Right lobe of liver (tissue), 6 donors: ENCODE data around the gene MORC2. TPM values are rescaled to one million over a fixed set of nuclear protein-coding genes. Genes with fewer than 3 reads are reported as not detected.

Experiments
- ATAC-seq, 4 donors: fragments of 200-7000 bp; cut with Tn5 transposase; one replicate each; pipeline ENCODE4 v1.9.1; 2020; ENCODE audit warnings: mild to moderate bottlenecking in 4 of 4, moderate library complexity in 4 of 4
- DNase-seq, 3 donors: peaks; one replicate each; pipeline ENCODE4 v3.0.0-alpha.2; 2020
- H3K27ac ChIP-seq, 3 donors: fragments of 200-600 bp; one replicate each; pipeline ENCODE4 v1.8.0; 2022
- H3K27me3 ChIP-seq, 2 donors: fragments of 200-600 bp; one replicate each; pipeline ENCODE4 v1.8.0; 2022
- H3K36me3 ChIP-seq, 4 donors: fragments of 200-600 bp; sonication (generic) in 1 of 4; one replicate each; pipeline versions ENCODE4 v1.5.1 to v1.8.0; 2017 to 2022; ENCODE audit warnings: control low read depth in 1 of 4
- H3K4me1 ChIP-seq, 4 donors: fragments of 200-600 bp; sonication (generic) in 1 of 4; one replicate each; pipeline versions ENCODE4 v1.5.1 to v1.8.0; 2017 to 2022; ENCODE audit warnings: control low read depth in 1 of 4
- H3K4me3 ChIP-seq, 3 donors: fragments of 200-600 bp; one replicate each; pipeline ENCODE4 v1.8.0; 2022
- H3K9me3 ChIP-seq, 4 donors: fragments of 200-600 bp; sonication (generic) in 1 of 4; one replicate each; pipeline versions ENCODE4 v1.5.1 to v1.8.0; 2017 to 2022; ENCODE audit warnings: control low read depth in 1 of 4
- POLR2A ChIP-seq: fragments of 450-650 bp; IDR thresholded peaks from one replicate; pipeline ENCODE4 v1.6.1; 2017; ENCODE audit warnings: antibody characterized with exemption, mild to moderate bottlenecking
- WGBS: methylation state at CpG from one replicate; pipeline ENCODE4 v1.1.6; 2018; ENCODE audit warnings: low coverage, low lambda C conversion rate; ENCODE audit not compliant: insufficient coverage; ENCODE audit errors: missing lambda C conversion rate; 5-methylcytosine and 5-hydroxymethylcytosine counted together
- intact Hi-C, 2 donors: fragments of 100-400 bp; cut with DNase I; formaldehyde crosslinking; loops; one replicate each; pipeline versions ENCODE4 v1.11.2 to v1.14.1; 2022
- total RNA-seq, 6 experiments: library from RNA; depleted of rRNA in 2 of 6; stranded (reverse); fragments of >200 nt in 2 of 6; fragmentation: NEBNext Ultra II Directional in 3 of 6; extraction: Animal tissue kit (Norgen Biotek cat#: 25700) in 3 of 6; gene quantifications; one replicate each; pipeline versions ENCODE4 v1.1.0 to v1.2.4, GENCODE V29; 2016 to 2023
- TF ChIP-seq, protein P1 (sequence below), 4 donors: fragments of 200-600 bp in 3 of 4; fragments of 450-650 bp in 1 of 4; IDR thresholded peaks; one replicate each; pipeline versions ENCODE4 v1.5.1 to v1.8.0; 2016 to 2022; ENCODE audit warnings: antibody characterized with exemption in 4 of 4, mild to moderate bottlenecking in 2 of 4
- donor health status: DM: no; HTN: yes; CAD: no.
- donor health status: DM: no; HTN: no; CAD: no.
- donor health status: DM: no; HTN: no; CAD: no.
- donor health status: DM: no; HTN: yes; CAD: no.
- donor health status: DM: no; HTN: yes; CAD: no.

The MORC2 gene
- total RNA-seq, 6 experiments from 2014 or later = 7.0 to 15.6 (median 10.8) TPM

DNA sequence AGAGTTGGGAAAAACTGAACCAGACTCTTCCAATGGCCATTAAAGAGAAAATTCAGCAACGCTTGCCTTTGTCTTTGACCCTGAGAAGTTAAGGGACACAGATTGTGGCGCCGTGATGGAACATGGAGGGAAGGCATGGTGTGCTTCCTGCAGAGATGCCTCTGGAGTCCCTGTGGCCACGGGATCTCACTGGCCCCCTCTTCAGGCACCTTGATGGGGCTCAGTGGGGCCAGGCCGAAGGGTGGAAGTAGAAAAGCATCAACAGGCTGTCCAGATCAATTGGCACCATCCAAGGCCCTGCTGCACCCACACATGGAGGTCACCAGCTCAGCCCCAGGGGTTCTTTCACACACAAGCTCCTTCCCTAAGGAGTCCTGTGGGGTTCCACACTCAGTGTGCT, 42.9 kb downstream of the MORC2 start:
- H3K9me3 ChIP-seq = no peaks in the 10 kb centered on the region
- DNase-seq = peak in 1 of 3 donors; percentile 31
- H3K27me3 ChIP-seq = no peaks in the 10 kb centered on the region
- WGBS = 80% methylated on average over 1 of the region's 5 CpGs
- TF ChIP-seq, protein P1, sequence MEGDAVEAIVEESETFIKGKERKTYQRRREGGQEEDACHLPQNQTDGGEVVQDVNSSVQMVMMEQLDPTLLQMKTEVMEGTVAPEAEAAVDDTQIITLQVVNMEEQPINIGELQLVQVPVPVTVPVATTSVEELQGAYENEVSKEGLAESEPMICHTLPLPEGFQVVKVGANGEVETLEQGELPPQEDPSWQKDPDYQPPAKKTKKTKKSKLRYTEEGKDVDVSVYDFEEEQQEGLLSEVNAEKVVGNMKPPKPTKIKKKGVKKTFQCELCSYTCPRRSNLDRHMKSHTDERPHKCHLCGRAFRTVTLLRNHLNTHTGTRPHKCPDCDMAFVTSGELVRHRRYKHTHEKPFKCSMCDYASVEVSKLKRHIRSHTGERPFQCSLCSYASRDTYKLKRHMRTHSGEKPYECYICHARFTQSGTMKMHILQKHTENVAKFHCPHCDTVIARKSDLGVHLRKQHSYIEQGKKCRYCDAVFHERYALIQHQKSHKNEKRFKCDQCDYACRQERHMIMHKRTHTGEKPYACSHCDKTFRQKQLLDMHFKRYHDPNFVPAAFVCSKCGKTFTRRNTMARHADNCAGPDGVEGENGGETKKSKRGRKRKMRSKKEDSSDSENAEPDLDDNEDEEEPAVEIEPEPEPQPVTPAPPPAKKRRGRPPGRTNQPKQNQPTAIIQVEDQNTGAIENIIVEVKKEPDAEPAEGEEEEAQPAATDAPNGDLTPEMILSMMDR (IDR thresholded peaks at IDR 0.05) = no peak
- TF ChIP-seq POLR2A = no peak
- intact Hi-C loops = loop anchor here (10.0 kb wide), 2 partner anchors 161 to 301 kb away; no protein-coding TSS in a partner anchor
- no peak overlapping the region for H3K4me3 ChIP-seq
- peaks cover 0 to 39% (median 11%) of the 10 kb centered on the region in 4 donors for H3K36me3 ChIP-seq
- peaks cover 0 to 3% (median 0%) of the 10 kb centered on the region in 4 donors for H3K4me1 ChIP-seq
- no peak for ATAC-seq
- no peak overlapping the region for H3K27ac ChIP-seq

DNA sequence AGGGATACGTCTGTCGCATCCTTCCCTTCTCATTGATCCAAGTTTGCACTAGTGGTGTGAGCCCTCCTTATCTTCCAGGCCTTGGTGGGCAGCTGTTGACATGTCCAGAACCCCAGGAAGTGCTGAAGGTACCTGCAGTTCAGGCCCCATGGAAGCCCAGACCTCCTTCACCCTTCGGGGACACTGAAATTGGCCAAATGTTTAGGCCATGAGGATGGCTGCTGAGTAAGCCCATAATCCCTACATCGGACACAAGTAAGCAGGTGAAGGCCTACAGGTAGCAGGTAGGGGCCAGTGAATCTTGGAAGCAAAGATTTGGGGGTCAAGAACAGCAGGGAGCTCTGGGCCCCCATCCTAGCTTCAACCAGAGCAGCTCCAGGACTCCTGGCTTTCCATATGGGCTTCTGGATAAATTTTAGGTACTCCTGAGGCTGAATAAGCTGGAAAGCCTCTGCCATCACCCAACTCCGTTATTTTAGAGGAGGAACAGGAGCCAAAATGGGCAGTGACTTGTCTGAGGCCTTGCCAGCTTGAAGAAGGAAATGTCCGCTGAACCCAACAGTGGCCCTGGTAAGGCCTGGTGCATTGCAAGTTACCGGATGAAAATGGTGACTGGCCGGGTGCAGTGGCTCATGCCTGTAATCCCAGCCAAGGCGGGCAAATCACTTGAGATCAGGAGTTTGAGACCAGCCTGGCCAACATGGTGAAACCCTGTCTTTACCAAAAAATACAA, 45.2 kb downstream of the MORC2 start:
- ATAC-seq = no peak

DNA sequence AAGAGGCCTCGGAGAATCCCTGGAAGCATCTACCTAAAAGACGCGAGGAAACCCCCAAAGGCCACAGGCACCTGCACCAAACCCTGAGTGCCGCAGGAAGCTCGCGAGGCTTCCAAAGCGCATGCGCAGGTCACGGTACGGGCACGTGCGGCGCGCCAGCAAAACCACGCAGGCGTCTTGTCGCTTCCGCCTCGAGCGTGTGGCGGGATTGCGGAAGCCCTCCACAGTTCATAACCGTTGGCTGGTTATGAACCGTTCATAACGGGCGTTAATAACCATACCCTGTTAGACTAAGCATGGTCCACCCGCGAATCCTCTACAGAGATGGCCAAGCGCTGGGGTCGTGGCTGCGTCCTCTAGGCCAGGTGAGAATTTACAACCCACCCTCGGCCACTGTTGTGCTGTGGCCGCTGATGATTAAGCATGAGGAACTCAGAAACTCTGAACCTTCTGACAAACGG, 46.4 kb downstream of the MORC2 start:
- Histone ChIP-seq H3K4me1 (peaks cover 0 to 3% (median 0%) of the 10 kb centered on the region in 4 donors), H3K4me3 (peak overlapping the region; percentile 33 to 48 (median 42)), H3K27ac (peak overlapping the region in 2 of 3 donors; percentile 27 to 29), H3K36me3 (peaks cover 0 to 7% (median 3%) of the 10 kb centered on the region in 4 donors), H3K9me3 (no peaks in the 10 kb centered on the region), H3K27me3 (no peaks in the 10 kb centered on the region)
- ATAC-seq (peak; percentile 52 to 77 (median 66)), DNase-seq (peak; percentile 69 to 85 (median 77))
- no peak for TF ChIP-seq POLR2A
- TF ChIP-seq, protein P1 (IDR thresholded peaks at IDR 0.05) = no peak
- WGBS = 54% methylated on average over 7 of the region's 34 CpGs
- intact Hi-C loops = loop anchor here (10.0 kb wide), 2 partner anchors 157 to 297 kb away; no protein-coding TSS in a partner anchor

More for the DNA sequence above, 45.2 kb downstream of the MORC2 start:
- no peaks in the 10 kb centered on the region for H3K27me3 ChIP-seq
- no peak overlapping the region for H3K27ac ChIP-seq
- 60% methylated on average over 2 of the region's 9 CpGs for WGBS
- no peak overlapping the region for H3K4me3 ChIP-seq
- peak in 1 of 3 donors; percentile 28 for DNase-seq
- intact Hi-C loops = loop anchor here (10.0 kb wide), 2 partner anchors 159 to 299 kb away; no protein-coding TSS in a partner anchor
- H3K4me1 ChIP-seq = peaks cover 0 to 3% (median 0%) of the 10 kb centered on the region in 4 donors
- peaks cover 0 to 19% (median 8%) of the 10 kb centered on the region in 4 donors for H3K36me3 ChIP-seq
- TF ChIP-seq, protein P1 (IDR thresholded peaks at IDR 0.05) = no peak
- no peak for TF ChIP-seq POLR2A
- H3K9me3 ChIP-seq = no peaks in the 10 kb centered on the region

DNA sequence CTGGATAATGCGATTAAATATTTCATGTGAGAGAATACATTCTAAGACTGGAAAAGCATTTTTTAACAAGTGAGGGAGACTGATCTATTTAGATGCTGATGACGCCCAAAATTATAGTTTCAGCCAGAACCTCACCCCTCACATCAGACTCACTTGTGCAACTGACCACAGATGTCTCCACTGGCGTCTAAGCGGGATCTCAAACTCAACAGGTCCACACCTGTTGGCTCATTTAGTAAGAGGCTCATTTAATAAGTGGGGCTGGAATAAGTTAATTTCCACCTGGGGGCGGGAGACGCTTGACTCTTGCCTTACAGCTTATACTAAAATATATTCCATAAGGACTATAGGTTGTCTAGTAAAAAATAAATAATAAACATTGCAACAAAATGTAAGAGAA, 47.5 kb downstream of the MORC2 start:
- TF ChIP-seq POLR2A = no peak
- TF ChIP-seq, protein P1 (IDR thresholded peaks at IDR 0.05) = no peak
- ATAC-seq (peak in 1 of 4 donors; percentile 12), DNase-seq (peak in 1 of 3 donors; percentile 16)
- intact Hi-C loops = loop anchor here (10.0 kb wide), 2 partner anchors 156 to 296 kb away; no protein-coding TSS in a partner anchor
- 47% methylated on average over 6 of the region's 6 CpGs for WGBS
- Histone ChIP-seq H3K27ac (no peak overlapping the region), H3K4me1 (peaks cover 0 to 3% (median 0%) of the 10 kb centered on the region in 4 donors), H3K9me3 (peaks cover 0 to 1% (median 0%) of the 10 kb centered on the region in 4 donors), H3K27me3 (no peaks in the 10 kb centered on the region), H3K36me3 (no peaks in the 10 kb centered on the region), H3K4me3 (peak overlapping the region; percentile 33 to 48 (median 42))
